A549 (cell line): Measurements from ENCODE around the gene COG3. TPM values are rescaled to one million over a fixed set of nuclear protein-coding genes. Genes with fewer than 3 reads are reported as not detected.

Experiments used
- ATAC-seq, 2 experiments: fragments of 200-7000 bp in 1 of 2; fragments of >200 bp in 1 of 2; cut with Nextera tagmentation in 1 of 2; cut with Tn5 transposase in 1 of 2; 3 replicates each; pipeline versions ENCODE4 v1.8.0 to v1.9.1; 2018 to 2020; ENCODE audit warnings: mild to moderate bottlenecking in 1 of 2, moderate library complexity in 1 of 2
- CTCF ChIA-PET: fragments of 300-600 bp; sonication (Branson Sonifier 250); formaldehyde crosslinking; extraction: SDS; loops from one replicate; lab custom pipeline; 2021; ENCODE audit warnings: antibody characterized with exemption, inconsistent platforms; lab: Yijun Ruan, JAX
- POLR2A ChIA-PET: fragments of 350-600 bp; formaldehyde crosslinking; extraction: SDS; loops from one replicate; lab custom pipeline; 2021; ENCODE audit warnings: antibody characterized with exemption, inconsistent platforms; lab: Yijun Ruan, JAX
- DNase-seq, 2 experiments: peaks; one replicate each; pipeline versions ENCODE4 v3.0.0 to v3.0.0-alpha.2; 2011 to 2016; ENCODE audit warnings: low read depth in 1 of 2, low spot score in 1 of 2
- FAIRE-seq: peaks from 2 replicates; lab custom pipeline; 2011; peaks lifted over from hg19 to GRCh38; lab: Jason Lieb, UNC
- H3K27ac ChIP-seq, 2 experiments: fragments of >200 bp; sonication (Bioruptor Twin); formaldehyde crosslinking; 3 replicates each; pipeline ENCODE4 v1.5.1; 2016 to 2017
- H3K4me1 ChIP-seq: fragments of >200 bp; sonication (Bioruptor Twin); formaldehyde crosslinking; 3 replicates; pipeline ENCODE4 v1.6.1; 2016
- H3K4me2 ChIP-seq: fragments of >200 bp; sonication (Bioruptor Twin); formaldehyde crosslinking; 3 replicates; pipeline ENCODE4 v1.6.1; 2016
- H3K4me3 ChIP-seq: fragments of >200 bp; sonication (Bioruptor Twin); formaldehyde crosslinking; 3 replicates; pipeline ENCODE4 v1.5.1; 2016
- H3K9me3 ChIP-seq: fragments of >200 bp; sonication (Bioruptor Twin); formaldehyde crosslinking; 3 replicates; pipeline ENCODE4 v1.6.1; 2016
- CBX2 ChIP-seq: fragments of 200-600 bp; sonication (generic); IDR thresholded peaks from 2 replicates; pipeline ENCODE4 v1.6.1; 2016; ENCODE audit warnings: low read depth, mild to moderate bottlenecking, borderline replicate concordance
- CHD4 ChIP-seq: fragments of 200-600 bp; sonication (generic); IDR thresholded peaks from 2 replicates; pipeline ENCODE4 v1.6.1; 2016; ENCODE audit warnings: antibody characterized with exemption, mild to moderate bottlenecking, borderline replicate concordance
- EHF ChIP-seq: fragments of 250-450 bp; sonication (Bioruptor Pico); IDR thresholded peaks from 2 replicates; pipeline ENCODE4 v1.5.0; 2020; ENCODE audit warnings: mild to moderate bottlenecking
- EHMT2 ChIP-seq: fragments of 200-600 bp; sonication (generic); IDR thresholded peaks from 2 replicates; pipeline ENCODE4 v1.6.1; 2016; ENCODE audit warnings: antibody characterized with exemption, low read depth, mild to moderate bottlenecking, moderate library complexity
- EP300 ChIP-seq, 2 experiments: fragments of >200 bp; sonication (Bioruptor Twin); formaldehyde crosslinking; IDR thresholded peaks; 2 replicates in 1 of 2; 3 replicates in 1 of 2; pipeline ENCODE4 v1.6.1; 2016 to 2017
- ESRRA ChIP-seq: fragments of 150-350 bp; IDR thresholded peaks from 2 replicates; pipeline ENCODE4 v1.6.1; 2014; ENCODE audit warnings: mild to moderate bottlenecking, low read length, borderline replicate concordance
- HDAC2 ChIP-seq: fragments of 200-600 bp; sonication (generic); IDR thresholded peaks from 2 replicates; pipeline ENCODE4 v1.6.1; 2016
- HOXA7 ChIP-seq: fragments of 250-450 bp; sonication (Bioruptor Pico); IDR thresholded peaks from 2 replicates; pipeline ENCODE4 v1.5.0; 2020; ENCODE audit warnings: mild to moderate bottlenecking, moderate library complexity
- JUN ChIP-seq, 2 experiments: fragments of >200 bp; sonication (Bioruptor Twin); formaldehyde crosslinking; IDR thresholded peaks; 2 replicates in 1 of 2; 3 replicates in 1 of 2; pipeline ENCODE4 v1.6.1; 2016 to 2017
- JUNB ChIP-seq: fragments of >200 bp; sonication (Bioruptor Twin); formaldehyde crosslinking; IDR thresholded peaks from 2 replicates; pipeline ENCODE4 v1.6.1; 2016
- KDM1A ChIP-seq: fragments of 200-600 bp; sonication (generic); IDR thresholded peaks from 2 replicates; pipeline ENCODE4 v1.6.1; 2016; ENCODE audit warnings: low read depth, mild to moderate bottlenecking
- MAFK ChIP-seq: fragments of 450-650 bp; IDR thresholded peaks from 2 replicates; pipeline ENCODE4 v1.6.1; 2014; ENCODE audit not compliant: partially characterized antibody
- MAZ ChIP-seq: fragments of 150-350 bp; IDR thresholded peaks from 2 replicates; pipeline ENCODE4 v1.6.1; 2014; ENCODE audit warnings: antibody characterized with exemption, low read depth, low read length, borderline replicate concordance
- NFE2L2 ChIP-seq: fragments of 150-350 bp; conservative IDR thresholded peaks from 2 replicates; pipeline ENCODE4 v1.6.1; 2014; ENCODE audit warnings: low read length
- PHF8 ChIP-seq: fragments of 200-600 bp; sonication (generic); IDR thresholded peaks from 2 replicates; pipeline ENCODE4 v1.6.1; 2016; ENCODE audit warnings: low read depth, mild to moderate bottlenecking, antibody characterized with exemption, moderate library complexity, borderline replicate concordance
- POLR2AphosphoS2 ChIP-seq: conservative IDR thresholded peaks from 2 replicates; pipeline ENCODE4 v1.6.1; 2012; ENCODE audit warnings: low read length, improper control_type of control experiment, inconsistent platforms
- RAD21 ChIP-seq, 2 experiments: fragments of >200 bp in 1 of 2; sonication (Bioruptor Twin) in 1 of 2; formaldehyde crosslinking in 1 of 2; IDR thresholded peaks in 1 of 2; conservative IDR thresholded peaks in 1 of 2; 2 replicates in 1 of 2; 3 replicates in 1 of 2; pipeline ENCODE4 v1.6.1; 2012 to 2018; ENCODE audit warnings: inconsistent platforms in 1 of 2
- RFX5 ChIP-seq: fragments of 450-650 bp; IDR thresholded peaks from 2 replicates; pipeline ENCODE4 v1.7.1; 2014; ENCODE audit warnings: antibody characterized with exemption, mild to moderate bottlenecking, moderate library complexity
- RNF2 ChIP-seq: fragments of 200-600 bp; sonication (generic); IDR thresholded peaks from 2 replicates; pipeline ENCODE4 v1.6.1; 2016; ENCODE audit warnings: low read depth, mild to moderate bottlenecking, antibody characterized with exemption, moderate library complexity, borderline replicate concordance
- SMC3 ChIP-seq: fragments of >200 bp; sonication (Bioruptor Twin); formaldehyde crosslinking; IDR thresholded peaks from 3 replicates; pipeline ENCODE4 v1.6.1; 2018; ENCODE audit warnings: inconsistent platforms
- SREBF2 ChIP-seq: fragments of 450-650 bp; IDR thresholded peaks from 2 replicates; pipeline ENCODE4 v1.6.1; 2014; ENCODE audit warnings: mild to moderate bottlenecking, moderate library complexity
- TFCP2L1 ChIP-seq: fragments of 250-450 bp; sonication (Bioruptor Pico); IDR thresholded peaks from 2 replicates; pipeline ENCODE4 v1.5.0; 2021; ENCODE audit warnings: mild to moderate bottlenecking
- TP53 ChIP-seq: fragments of 250-450 bp; sonication (Bioruptor Pico); IDR thresholded peaks from 2 replicates; pipeline ENCODE4 v1.5.0; 2021; ENCODE audit warnings: mild to moderate bottlenecking, moderate library complexity
- ZNF302 ChIP-seq: fragments of 250-450 bp; sonication (Bioruptor Pico); IDR thresholded peaks from 2 replicates; pipeline ENCODE4 v1.9.0; 2021; ENCODE audit warnings: inconsistent platforms, mild to moderate bottlenecking, moderate library complexity
- ZSCAN20 ChIP-seq: fragments of 250-450 bp; sonication (Bioruptor Pico); IDR thresholded peaks from 2 replicates; pipeline ENCODE4 v1.8.0; 2022; ENCODE audit warnings: mild to moderate bottlenecking, moderate library complexity
- WGBS: methylation state at CpG from one replicate; pipeline ENCODE4 v1.1.6; 2017; ENCODE audit errors: missing lambda C conversion rate; 5-methylcytosine and 5-hydroxymethylcytosine counted together
- polyA plus RNA-seq, 4 experiments: library from polyadenylated mRNA; depleted of rRNA in 3 of 4; stranded (reverse); fragments of >200 nt; fragmentation: RNase III in 1 of 4; extraction: RNeasy Plus Mini Kit Qiagen cat#74134 plus additional on column Dnase treatment in 1 of 4; gene quantifications; 2 replicates in 3 of 4; 3 replicates in 1 of 4; pipeline ENCODE4 v1.2.3, GENCODE V29; 2011 to 2017
- TF ChIP-seq, protein P1 (sequence below): IDR thresholded peaks from 2 replicates; pipeline ENCODE4 v1.6.1; 2012; ENCODE audit warnings: low read depth, borderline replicate concordance
- TF ChIP-seq, protein P2 (sequence below): fragments of >200 bp; sonication (Bioruptor Twin); formaldehyde crosslinking; IDR thresholded peaks from 2 replicates; pipeline ENCODE4 v1.6.1; 2016
- TF ChIP-seq, protein P3 (sequence below): fragments of 450-650 bp; IDR thresholded peaks from 2 replicates; pipeline ENCODE4 v1.6.1; 2014; ENCODE audit warnings: antibody characterized with exemption

The COG3 gene
- polyA plus RNA-seq, 2 of the 4 experiments (the other 2 are of a cell fraction): 8.2 to 23.3 TPM

DNA sequence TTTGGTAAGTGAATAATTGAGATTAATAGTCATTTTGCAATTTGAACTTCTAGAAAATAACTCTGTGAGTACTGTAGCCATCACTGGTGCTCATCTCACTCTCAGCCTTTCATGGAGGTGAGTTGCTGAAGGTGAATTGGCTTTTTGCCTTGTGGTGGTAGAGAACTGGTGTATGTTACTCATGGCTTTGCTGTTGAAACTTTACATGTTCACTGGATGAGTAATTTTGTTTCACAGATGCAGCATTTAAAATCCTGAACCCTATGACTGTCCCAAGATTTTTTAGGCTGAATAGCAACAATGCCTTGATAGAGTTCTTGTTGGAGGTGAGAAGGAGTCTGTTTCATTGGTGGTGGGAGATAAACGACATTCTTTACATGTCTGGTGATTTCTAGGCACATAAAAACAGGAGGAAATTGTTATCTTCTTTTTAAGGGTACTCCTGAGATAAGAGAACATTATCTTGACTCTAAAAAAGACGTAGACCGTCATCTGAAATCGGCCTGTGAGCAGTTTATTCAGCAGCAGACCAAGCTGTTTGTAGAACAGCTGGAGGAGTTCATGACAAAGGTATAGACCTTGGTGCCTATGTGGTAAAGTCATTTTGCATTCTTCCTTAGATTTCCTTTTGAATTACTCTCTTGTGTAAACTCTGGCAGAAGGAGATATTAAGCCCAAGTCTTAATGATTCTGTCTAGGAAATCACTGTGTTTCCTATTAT lies 53.9 kb downstream of the COG3 start:
- H3K9me3 ChIP-seq: no peaks in the 10 kb centered on the region
- ATAC-seq (no peak), FAIRE-seq (no peak)
- H3K4me2 ChIP-seq: no peak overlapping the region
- no peak overlapping the region for H3K27ac ChIP-seq
- TF ChIP-seq RFX5 (no peak), RNF2 (no peak), HOXA7 (CRISPR knock-in tag) (no peak), JUNB (no peak), SMC3 (no peak), MAZ (no peak), SREBF2 (no peak), RAD21 (conservative IDR thresholded peaks at IDR 0.05 in 1 of 2, IDR thresholded peaks at IDR 0.05 in 1 of 2) (no peak), KDM1A (no peak), CBX2 (no peak), EHMT2 (no peak), ZSCAN20 (CRISPR knock-in tag) (no peak), JUN (IDR thresholded peaks at IDR 0.05) (no peak), HDAC2 (no peak), PHF8 (no peak)
- TF ChIP-seq, protein P1, sequence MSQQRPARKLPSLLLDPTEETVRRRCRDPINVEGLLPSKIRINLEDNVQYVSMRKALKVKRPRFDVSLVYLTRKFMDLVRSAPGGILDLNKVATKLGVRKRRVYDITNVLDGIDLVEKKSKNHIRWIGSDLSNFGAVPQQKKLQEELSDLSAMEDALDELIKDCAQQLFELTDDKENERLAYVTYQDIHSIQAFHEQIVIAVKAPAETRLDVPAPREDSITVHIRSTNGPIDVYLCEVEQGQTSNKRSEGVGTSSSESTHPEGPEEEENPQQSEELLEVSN: no peak
- TF ChIP-seq, protein P2, sequence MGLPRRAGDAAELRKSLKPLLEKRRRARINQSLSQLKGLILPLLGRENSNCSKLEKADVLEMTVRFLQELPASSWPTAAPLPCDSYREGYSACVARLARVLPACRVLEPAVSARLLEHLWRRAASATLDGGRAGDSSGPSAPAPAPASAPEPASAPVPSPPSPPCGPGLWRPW: no peak
- TF ChIP-seq, protein P3, sequence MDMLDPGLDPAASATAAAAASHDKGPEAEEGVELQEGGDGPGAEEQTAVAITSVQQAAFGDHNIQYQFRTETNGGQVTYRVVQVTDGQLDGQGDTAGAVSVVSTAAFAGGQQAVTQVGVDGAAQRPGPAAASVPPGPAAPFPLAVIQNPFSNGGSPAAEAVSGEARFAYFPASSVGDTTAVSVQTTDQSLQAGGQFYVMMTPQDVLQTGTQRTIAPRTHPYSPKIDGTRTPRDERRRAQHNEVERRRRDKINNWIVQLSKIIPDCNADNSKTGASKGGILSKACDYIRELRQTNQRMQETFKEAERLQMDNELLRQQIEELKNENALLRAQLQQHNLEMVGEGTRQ: no peak
- TF ChIP-seq, all 56 proteins: peak for 0
- H3K4me1 ChIP-seq: no peaks in the 10 kb centered on the region
- no peak for DNase-seq
- WGBS: 74% methylated on average over 4 of the region's 4 CpGs
- POLR2A ChIA-PET: interaction anchor here (0.6 kb wide), 1 partner anchor 825 kb away, joined by 4 read pairs; no protein-coding TSS in a partner anchor
- CTCF ChIA-PET: interaction anchor here (0.6 to 1.0 kb wide), 2 partner anchors 12 to 332 kb away, joined by 3 read pairs; no protein-coding TSS in a partner anchor
- H3K4me3 ChIP-seq: no peak overlapping the region

DNA sequence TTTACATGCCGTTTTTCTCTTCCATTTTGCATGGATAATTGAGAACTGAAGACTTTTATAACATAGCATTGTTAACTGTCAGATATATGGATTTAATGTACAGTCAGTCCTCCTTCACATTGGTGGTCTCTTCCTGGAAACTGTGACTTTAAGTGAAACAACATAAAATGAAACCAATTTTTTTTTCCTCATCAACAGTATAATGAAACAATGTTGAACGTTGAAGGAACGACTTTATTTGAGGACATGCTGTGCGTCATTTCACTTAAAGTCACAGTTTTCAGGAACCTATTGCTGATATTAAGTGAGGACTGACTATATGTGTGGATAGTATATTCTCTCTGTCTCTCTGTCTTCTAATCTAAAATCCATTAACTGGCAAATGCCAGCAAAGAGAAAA lies 54.8 kb downstream of the COG3 start:
- DNase-seq (no peak), FAIRE-seq (no peak), ATAC-seq (no peak)
- no peaks in the 10 kb centered on the region for H3K9me3 ChIP-seq
- ChIA-PET POLR2A (no interaction called here), CTCF (interaction anchor here (0.6 kb wide), 1 partner anchor 331 kb away, joined by 3 read pairs; no protein-coding TSS in a partner anchor)
- no peak for TF ChIP-seq TFCP2L1
- TF ChIP-seq NFE2L2: no peak
- no peak for TF ChIP-seq CHD4
- TF ChIP-seq JUN (IDR thresholded peaks at IDR 0.05): no peak
- no peak for TF ChIP-seq EP300 (IDR thresholded peaks at IDR 0.05)
- no peak for TF ChIP-seq ZSCAN20 (CRISPR knock-in tag)
- no peak overlapping the region for H3K4me2 ChIP-seq
- no peak overlapping the region for H3K4me3 ChIP-seq
- 86% methylated on average over 4 of the region's 4 CpGs for WGBS
- no peak overlapping the region for H3K27ac ChIP-seq
- H3K4me1 ChIP-seq: no peaks in the 10 kb centered on the region

DNA sequence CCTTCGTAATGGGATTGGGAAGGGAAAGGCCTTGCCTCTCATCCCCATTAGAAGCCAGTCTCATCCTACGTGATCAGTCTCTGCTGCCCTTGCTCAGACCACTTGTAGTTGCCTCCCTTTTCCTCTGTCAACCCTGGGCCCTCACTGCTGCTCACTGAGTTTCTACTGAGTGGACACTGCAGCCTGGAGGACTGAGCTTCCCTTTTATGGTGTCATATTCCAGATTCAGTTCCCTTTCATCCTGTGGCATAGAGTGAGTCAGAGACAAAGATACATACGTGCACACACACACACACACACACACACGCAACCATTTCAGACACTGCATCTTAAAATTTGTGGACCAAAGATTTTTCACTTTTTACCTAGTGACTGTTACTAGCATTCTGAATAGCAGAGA lies 56.6 kb downstream of the COG3 start:
- ATAC-seq: no peak
- Histone ChIP-seq H3K4me3 (no peak overlapping the region), H3K4me1 (peaks cover 2% of the 10 kb centered on the region; the same call in 2 of the 3 replicates), H3K9me3 (no peaks in the 10 kb centered on the region), H3K27ac (no peak overlapping the region), H3K4me2 (no peak overlapping the region)
- ChIA-PET POLR2A (no interaction called here), CTCF (no interaction called here)
- no peak for TF ChIP-seq TP53 (CRISPR knock-in tag)
- no peak for TF ChIP-seq EHF (CRISPR knock-in tag)
- TF ChIP-seq POLR2AphosphoS2: no peak
- no peak for TF ChIP-seq HDAC2
- no peak for TF ChIP-seq MAFK
- no peak for TF ChIP-seq ESRRA
- no peak for TF ChIP-seq JUN (IDR thresholded peaks at IDR 0.05)
- no peak for TF ChIP-seq SREBF2
- TF ChIP-seq ZNF302 (CRISPR knock-in tag): no peak
- no peak for DNase-seq
- 96% methylated on average over 4 of the region's 4 CpGs for WGBS
- FAIRE-seq: no peak
